Mammary epithelial cell (primary cell): ENCODE measurements around the gene DYDC1.

Experiments
- CTCF ChIP-seq, 2 donors: IDR thresholded peaks in 1 of 2; conservative IDR thresholded peaks in 1 of 2; 2 replicates each; pipeline ENCODE4 v1.5.1; 2011 to 2012; ENCODE audit warnings: inconsistent platforms in 2 of 2, low read length in 2 of 2, mild to moderate bottlenecking in 2 of 2, control low read depth in 1 of 2, low read depth in 1 of 2; ENCODE audit not compliant: insufficient read depth in 1 of 2; ENCODE audit errors: extremely low read depth in 1 of 2
- EZH2 ChIP-seq: IDR thresholded peaks from 2 replicates; pipeline ENCODE4 v1.6.1; 2012; ENCODE audit warnings: low read length, inconsistent platforms, borderline replicate concordance

- no peak for TF ChIP-seq CTCF (conservative IDR thresholded peaks at IDR 0.05 in 1 of 2, IDR thresholded peaks at IDR 0.05 in 1 of 2; ENCODE audit: extremely low read depth in 1 of 2, insufficient read depth in 1 of 2, low read depth in 1 of 2, low read length in 2 of 2)
- no peak for TF ChIP-seq EZH2
These were observed 43.0 kb downstream of the DYDC1 start for GRCh38 chr10:80313523-80313922.
